Neural cell (in vitro differentiated cells): Measurements from ENCODE around the gene KLK7. TPM values are rescaled to one million over a fixed set of nuclear protein-coding genes. Genes with fewer than 3 reads are reported as not detected.

ENCODE experiments used
- H2AFZ ChIP-seq: fragments of 200-600, 300-800 bp; sonication (generic), shearing (Covaris generic); 2 replicates; pipeline ENCODE4 v1.6.0; 2014; ENCODE audit warnings: low read depth, mild to moderate bottlenecking, antibody characterized with exemption, low read length, moderate library complexity
- H3F3A ChIP-seq: fragments of 200-600 bp; shearing (Covaris generic); 2 replicates; pipeline ENCODE4 v1.6.1; 2016; ENCODE audit warnings: mild to moderate bottlenecking, moderate library complexity, mixed read lengths, antibody characterized with exemption, low read length; ENCODE audit not compliant: insufficient read depth, poor library complexity, severe bottlenecking
- H3K27ac ChIP-seq: fragments of 200-600, 300-800 bp; sonication (generic), shearing (Covaris generic); 2 replicates; pipeline ENCODE4 v1.5.1; 2014; ENCODE audit warnings: mild to moderate bottlenecking, low read length, moderate library complexity
- H3K27me3 ChIP-seq: fragments of 300-800, 200-600 bp; sonication (generic), shearing (Covaris generic); 2 replicates; pipeline ENCODE4 v1.6.0; 2014; ENCODE audit warnings: mild to moderate bottlenecking, low read depth, low read length, moderate library complexity; ENCODE audit not compliant: insufficient read depth
- H3K36me3 ChIP-seq: fragments of 300-800, 200-600 bp; sonication (generic), shearing (Covaris generic); 2 replicates; pipeline ENCODE4 v1.5.1; 2014; ENCODE audit warnings: mild to moderate bottlenecking, antibody characterized with exemption, low read length, moderate library complexity; ENCODE audit not compliant: insufficient read depth
- H3K4me2 ChIP-seq: fragments of 300-800, 200-600 bp; sonication (generic), shearing (Covaris generic); 2 replicates; pipeline ENCODE4 v1.6.0; 2014; ENCODE audit warnings: mild to moderate bottlenecking, low read length
- H3K4me3 ChIP-seq: fragments of 300-800, 200-600 bp; sonication (generic), shearing (Covaris generic); 2 replicates; pipeline ENCODE4 v1.5.1; 2014; ENCODE audit warnings: mild to moderate bottlenecking, low read length, moderate library complexity
- H3K79me2 ChIP-seq: fragments of 200-600 bp; shearing (Covaris generic); replicated peaks from 2 replicates; pipeline ENCODE4 v1.6.0; 2014; ENCODE audit warnings: mild to moderate bottlenecking, low read length, moderate library complexity; ENCODE audit not compliant: insufficient read depth
- H3K9ac ChIP-seq: fragments of 300-800, 200-600 bp; sonication (generic), shearing (Covaris generic); 2 replicates; pipeline ENCODE4 v1.6.1; 2016; ENCODE audit warnings: mild to moderate bottlenecking, low read length, mixed read lengths
- H3K9me2 ChIP-seq: fragments of 200-600 bp; shearing (Covaris generic); 2 replicates; pipeline ENCODE4 v1.6.1; 2016; ENCODE audit warnings: mild to moderate bottlenecking, low read length, mixed read lengths; ENCODE audit not compliant: insufficient read depth
- H3K9me3 ChIP-seq: fragments of 200-600, 300-800 bp; sonication (generic), shearing (Covaris generic); 2 replicates; pipeline ENCODE4 v1.6.1; 2016; ENCODE audit warnings: mild to moderate bottlenecking, mixed run types, low read length, moderate library complexity, mixed read lengths
- H4K20me1 ChIP-seq: fragments of 200-600 bp; shearing (Covaris generic); 2 replicates; pipeline ENCODE4 v1.6.1; 2016; ENCODE audit warnings: mild to moderate bottlenecking, mixed run types; ENCODE audit not compliant: insufficient read depth
- EP300 ChIP-seq: fragments of 450-650 bp; conservative IDR thresholded peaks from 2 replicates; pipeline ENCODE4 v1.6.1; 2014; ENCODE audit warnings: antibody characterized with exemption, mild to moderate bottlenecking, moderate library complexity; ENCODE audit not compliant: poor library complexity, severe bottlenecking
- EZH2 ChIP-seq: fragments of 200-600, 300-800 bp; shearing (Covaris generic), sonication (generic); IDR thresholded peaks from 2 replicates; pipeline ENCODE4 v1.6.1; 2014; ENCODE audit warnings: antibody characterized with exemption, low read length, borderline replicate concordance, mild to moderate bottlenecking; ENCODE audit not compliant: insufficient read depth, poor library complexity, severe bottlenecking
- MXI1 ChIP-seq: fragments of 450-650 bp; conservative IDR thresholded peaks from 2 replicates; pipeline ENCODE4 v1.6.1; 2014; ENCODE audit warnings: antibody characterized with exemption, mild to moderate bottlenecking; ENCODE audit not compliant: poor library complexity, severe bottlenecking
- POLR2AphosphoS5 ChIP-seq: IDR thresholded peaks from 2 replicates; pipeline ENCODE4 v1.6.1; 2012
- RAD21 ChIP-seq: fragments of 450-650 bp; conservative IDR thresholded peaks from 2 replicates; pipeline ENCODE4 v1.6.1; 2014; ENCODE audit warnings: antibody characterized with exemption, mild to moderate bottlenecking, moderate library complexity
- REST ChIP-seq: IDR thresholded peaks from 2 replicates; pipeline ENCODE4 v1.6.1; 2012; ENCODE audit warnings: borderline replicate concordance
- SMC3 ChIP-seq: fragments of 450-650 bp; conservative IDR thresholded peaks from 2 replicates; pipeline ENCODE4 v1.6.1; 2014; ENCODE audit warnings: antibody characterized with exemption, mild to moderate bottlenecking, moderate library complexity; ENCODE audit not compliant: poor library complexity
- TAF1 ChIP-seq: IDR thresholded peaks from 2 replicates; pipeline ENCODE4 v1.6.1; 2012; ENCODE audit warnings: low read depth
- polyA plus RNA-seq: library from polyadenylated mRNA; depleted of rRNA; stranded (reverse); fragments of >200 nt; gene quantifications from 2 replicates; pipeline ENCODE4 v1.2.3, GENCODE V29; 2014
- TF ChIP-seq, protein P1 (sequence below): fragments of 450-650 bp; IDR thresholded peaks from 2 replicates; pipeline ENCODE4 v1.5.1; 2014; ENCODE audit warnings: antibody characterized with exemption, mild to moderate bottlenecking, moderate library complexity; ENCODE audit not compliant: poor library complexity, severe bottlenecking

KLK7 gene
- polyA plus RNA-seq, 1 donor from 2014 or later = not detected

- Histone ChIP-seq H3K9ac (no peak overlapping the region), H3K79me2 (no peaks in the 10 kb centered on the region), H3F3A (no peaks in the 10 kb centered on the region), H3K9me3 (no peaks in the 10 kb centered on the region), H3K27me3 (peaks cover 41% of the 10 kb centered on the region), H3K9me2 (no peaks in the 10 kb centered on the region), H3K4me3 (no peak overlapping the region), H4K20me1 (no peaks in the 10 kb centered on the region), H3K36me3 (no peaks in the 10 kb centered on the region), H3K27ac (no peak overlapping the region), H2AFZ (no peak overlapping the region), H3K4me2 (no peak overlapping the region)
- TF ChIP-seq TAF1 (no peak), MXI1 (no peak), EZH2 (no peak), RAD21 (no peak), POLR2AphosphoS5 (no peak)
- TF ChIP-seq, protein P1, sequence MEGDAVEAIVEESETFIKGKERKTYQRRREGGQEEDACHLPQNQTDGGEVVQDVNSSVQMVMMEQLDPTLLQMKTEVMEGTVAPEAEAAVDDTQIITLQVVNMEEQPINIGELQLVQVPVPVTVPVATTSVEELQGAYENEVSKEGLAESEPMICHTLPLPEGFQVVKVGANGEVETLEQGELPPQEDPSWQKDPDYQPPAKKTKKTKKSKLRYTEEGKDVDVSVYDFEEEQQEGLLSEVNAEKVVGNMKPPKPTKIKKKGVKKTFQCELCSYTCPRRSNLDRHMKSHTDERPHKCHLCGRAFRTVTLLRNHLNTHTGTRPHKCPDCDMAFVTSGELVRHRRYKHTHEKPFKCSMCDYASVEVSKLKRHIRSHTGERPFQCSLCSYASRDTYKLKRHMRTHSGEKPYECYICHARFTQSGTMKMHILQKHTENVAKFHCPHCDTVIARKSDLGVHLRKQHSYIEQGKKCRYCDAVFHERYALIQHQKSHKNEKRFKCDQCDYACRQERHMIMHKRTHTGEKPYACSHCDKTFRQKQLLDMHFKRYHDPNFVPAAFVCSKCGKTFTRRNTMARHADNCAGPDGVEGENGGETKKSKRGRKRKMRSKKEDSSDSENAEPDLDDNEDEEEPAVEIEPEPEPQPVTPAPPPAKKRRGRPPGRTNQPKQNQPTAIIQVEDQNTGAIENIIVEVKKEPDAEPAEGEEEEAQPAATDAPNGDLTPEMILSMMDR = no peak
These were observed 30.5 kb upstream of the KLK7 start for GRCh38 chr19:51014242-51014641.

GRCh38 chr19:51012661-51013190 is 29.0 kb upstream of the KLK7 start:
- H3K4me3 ChIP-seq = no peak overlapping the region
- H3K27me3 ChIP-seq = peaks cover 25% of the 10 kb centered on the region
- H4K20me1 ChIP-seq = no peaks in the 10 kb centered on the region
- TF ChIP-seq TAF1 (no peak), POLR2AphosphoS5 (no peak), EZH2 (no peak), REST (no peak), EP300 (no peak)
- H3F3A ChIP-seq = no peaks in the 10 kb centered on the region
- H3K4me2 ChIP-seq = no peak overlapping the region
- H3K9me3 ChIP-seq = no peaks in the 10 kb centered on the region
- H3K36me3 ChIP-seq = no peaks in the 10 kb centered on the region
- no peak overlapping the region for H2AFZ ChIP-seq
- H3K27ac ChIP-seq = no peak overlapping the region
- no peaks in the 10 kb centered on the region for H3K79me2 ChIP-seq
- H3K9me2 ChIP-seq = no peaks in the 10 kb centered on the region
- no peak overlapping the region for H3K9ac ChIP-seq

DNA sequence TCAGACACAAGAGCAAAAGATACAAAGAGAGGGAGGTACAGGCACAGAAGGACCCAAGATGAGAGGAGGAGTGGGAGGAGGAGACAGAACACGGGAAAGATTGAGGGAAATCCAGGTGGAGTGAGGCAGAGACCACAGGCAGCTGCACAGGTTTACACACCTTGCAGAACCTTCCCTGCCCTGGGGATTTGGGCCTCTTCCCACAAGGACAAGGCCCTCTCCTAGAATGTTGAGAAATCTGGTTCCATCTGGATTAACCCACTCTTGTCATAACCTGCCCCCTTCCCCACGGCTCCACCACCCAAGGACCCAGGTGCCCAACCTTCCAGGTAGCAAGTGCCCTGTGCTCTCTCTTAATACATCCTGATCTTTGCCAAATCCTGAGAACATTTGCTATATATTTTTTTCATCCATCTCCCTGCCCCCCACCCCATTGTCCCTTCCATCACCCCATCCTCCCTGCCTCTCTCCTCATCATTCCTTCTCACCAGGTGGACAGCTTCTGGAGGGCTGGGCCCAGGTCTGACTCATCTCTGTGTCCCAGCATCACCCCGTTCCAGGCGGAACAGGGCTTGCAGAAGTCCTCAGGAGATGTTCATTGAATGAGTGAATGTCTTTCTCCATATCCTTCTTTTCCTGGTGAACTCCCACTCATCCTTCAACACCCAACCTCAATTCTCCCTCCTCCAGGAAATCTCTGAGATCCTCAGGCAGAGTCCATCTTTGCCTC is 26.5 kb upstream of the KLK7 start:
- TF ChIP-seq EP300 (no peak), SMC3 (no peak), REST (no peak), RAD21 (no peak), MXI1 (no peak), POLR2AphosphoS5 (no peak), TAF1 (no peak), EZH2 (no peak)
- TF ChIP-seq, protein P1 = no peak
- H3K27ac ChIP-seq = no peak overlapping the region
- no peaks in the 10 kb centered on the region for H3F3A ChIP-seq
- H4K20me1 ChIP-seq = no peaks in the 10 kb centered on the region
- no peak overlapping the region for H3K4me3 ChIP-seq
- no peaks in the 10 kb centered on the region for H3K36me3 ChIP-seq
- H3K9ac ChIP-seq = no peak overlapping the region
- no peaks in the 10 kb centered on the region for H3K9me3 ChIP-seq
- no peak overlapping the region for H3K4me2 ChIP-seq
- H2AFZ ChIP-seq = no peak overlapping the region
- no peaks in the 10 kb centered on the region for H3K9me2 ChIP-seq
- H3K79me2 ChIP-seq = no peaks in the 10 kb centered on the region
- H3K27me3 ChIP-seq = peaks cover under 1% of the 10 kb centered on the region
